Caco-2 (cell line): Measurements from ENCODE around the gene CD82. TPM values are rescaled to one million over a fixed set of nuclear protein-coding genes. Genes with fewer than 3 reads are reported as not detected.
"Not testable (repeated sequence)": the region's sequence is repeated elsewhere in the genome, so short reads cannot be mapped to it uniquely, and the experiment has no call there.

Experiments used
- BruUV-seq: library from RNA; stranded (reverse); fragments of 400-500 nt; replicated peaks from 2 replicates; lab custom pipeline; 2021; lab: Mats Ljungman, UMichigan
- CTCF ChIA-PET: fragments of 300-600 bp; sonication (Branson Sonifier 250); formaldehyde crosslinking; loops from one replicate; lab custom pipeline; 2022; ENCODE audit warnings: antibody characterized with exemption; lab: Charles Lee
- POLR2A ChIA-PET: fragments of 300-600 bp; sonication (Branson Sonifier 250); formaldehyde crosslinking; loops from one replicate; lab custom pipeline; 2022; ENCODE audit warnings: antibody characterized with exemption; lab: Charles Lee
- DNase-seq, 2 experiments: peaks; one replicate each; pipeline versions ENCODE4 v3.0.0 to v3.0.0-alpha.2; 2020 to 2022
- H3K27me3 ChIP-seq: replicated peaks from 2 replicates; pipeline ENCODE4 v1.6.0; 2011; ENCODE audit warnings: low read length; ENCODE audit not compliant: control insufficient read depth, insufficient read depth
- H3K36me3 ChIP-seq: 2 replicates; pipeline ENCODE4 v1.5.1; 2011; ENCODE audit warnings: low read length; ENCODE audit not compliant: control insufficient read depth, insufficient read depth
- H3K4me1 ChIP-seq: fragments of 250-450 bp; sonication (Bioruptor Pico); 2 replicates; pipeline ENCODE4 v1.5.1; 2020; ENCODE audit warnings: mild to moderate bottlenecking
- H3K4me3 ChIP-seq: 2 replicates; pipeline ENCODE4 v1.5.1; 2011; ENCODE audit warnings: low read depth, mild to moderate bottlenecking, control low read depth, low read length
- H3K9me3 ChIP-seq: fragments of 250-450 bp; sonication (Bioruptor Pico); 2 replicates; pipeline ENCODE4 v1.5.1; 2020; ENCODE audit warnings: mild to moderate bottlenecking, moderate library complexity
- H3K27ac Mint-ChIP-seq: one replicate; pipeline ENCODE4 v1.8.0; 2022; ENCODE audit warnings: mixed read lengths; ENCODE audit not compliant: unreplicated experiment
- H3K27me3 Mint-ChIP-seq: one replicate; pipeline ENCODE4 v1.8.0; 2022; ENCODE audit warnings: mixed read lengths; ENCODE audit not compliant: insufficient read depth, unreplicated experiment
- H3K36me3 Mint-ChIP-seq: one replicate; pipeline ENCODE4 v1.8.0; 2022; ENCODE audit warnings: mild to moderate bottlenecking, mixed read lengths; ENCODE audit not compliant: insufficient read depth, unreplicated experiment
- H3K4me1 Mint-ChIP-seq: one replicate; pipeline ENCODE4 v1.8.0; 2022; ENCODE audit warnings: low read depth, mixed read lengths; ENCODE audit not compliant: unreplicated experiment
- H3K4me3 Mint-ChIP-seq: one replicate; pipeline ENCODE4 v1.8.0; 2022; ENCODE audit warnings: mild to moderate bottlenecking, moderate library complexity, mixed read lengths; ENCODE audit not compliant: unreplicated experiment
- H3K9me3 Mint-ChIP-seq: one replicate; pipeline ENCODE4 v1.8.0; 2022; ENCODE audit warnings: mixed read lengths; ENCODE audit not compliant: unreplicated experiment
- intact Hi-C: fragments of 100-400 bp; cut with micrococcal nuclease; formaldehyde crosslinking; loops from one replicate; pipeline ENCODE4 v1.10.0; 2022; ENCODE audit not compliant: unreplicated experiment
- total RNA-seq: library from RNA; stranded (reverse); gene quantifications from 2 replicates; pipeline ENCODE4 v1.2.3, GENCODE V29; 2022
- TF ChIP-seq, protein P1 (sequence below), 2 experiments: fragments of 200-600 bp in 1 of 2; IDR thresholded peaks; 1 replicate in 1 of 2; 2 replicates in 1 of 2; pipeline versions ENCODE4 v1.5.1 to v1.8.0; 2011 to 2022; ENCODE audit warnings: antibody characterized with exemption in 1 of 2, control low read depth in 1 of 2, inconsistent platforms in 1 of 2, low read depth in 1 of 2, low read length in 1 of 2, mild to moderate bottlenecking in 1 of 2, moderate library complexity in 1 of 2; ENCODE audit not compliant: insufficient read depth in 1 of 2, severe bottlenecking in 1 of 2, unreplicated experiment in 1 of 2

Gene CD82
- total RNA-seq, 1 experiment from 2014 or later, result 4.3 TPM

- BruUV-seq, result no TSS peak
- intact Hi-C loops, result no loop called here
- DNase-seq, result no peak
- no peaks in the 10 kb centered on the region for H3K27me3 ChIP-seq
- no peaks in the 10 kb centered on the region for H3K27me3 Mint-ChIP-seq
- no peaks in the 10 kb centered on the region for H3K36me3 Mint-ChIP-seq
- H3K4me3 Mint-ChIP-seq, result no peak overlapping the region
- ChIA-PET CTCF (interaction anchor here (0.5 kb wide), 1 partner anchor 395 kb away, joined by 3 read pairs; no protein-coding TSS in a partner anchor), POLR2A (no interaction called here)
- H3K27ac Mint-ChIP-seq, result no peak overlapping the region
- TF ChIP-seq, protein P1, sequence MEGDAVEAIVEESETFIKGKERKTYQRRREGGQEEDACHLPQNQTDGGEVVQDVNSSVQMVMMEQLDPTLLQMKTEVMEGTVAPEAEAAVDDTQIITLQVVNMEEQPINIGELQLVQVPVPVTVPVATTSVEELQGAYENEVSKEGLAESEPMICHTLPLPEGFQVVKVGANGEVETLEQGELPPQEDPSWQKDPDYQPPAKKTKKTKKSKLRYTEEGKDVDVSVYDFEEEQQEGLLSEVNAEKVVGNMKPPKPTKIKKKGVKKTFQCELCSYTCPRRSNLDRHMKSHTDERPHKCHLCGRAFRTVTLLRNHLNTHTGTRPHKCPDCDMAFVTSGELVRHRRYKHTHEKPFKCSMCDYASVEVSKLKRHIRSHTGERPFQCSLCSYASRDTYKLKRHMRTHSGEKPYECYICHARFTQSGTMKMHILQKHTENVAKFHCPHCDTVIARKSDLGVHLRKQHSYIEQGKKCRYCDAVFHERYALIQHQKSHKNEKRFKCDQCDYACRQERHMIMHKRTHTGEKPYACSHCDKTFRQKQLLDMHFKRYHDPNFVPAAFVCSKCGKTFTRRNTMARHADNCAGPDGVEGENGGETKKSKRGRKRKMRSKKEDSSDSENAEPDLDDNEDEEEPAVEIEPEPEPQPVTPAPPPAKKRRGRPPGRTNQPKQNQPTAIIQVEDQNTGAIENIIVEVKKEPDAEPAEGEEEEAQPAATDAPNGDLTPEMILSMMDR (IDR thresholded peaks at IDR 0.05; ENCODE audit: insufficient read depth in 1 of 2, low read depth in 1 of 2, low read length in 1 of 2, severe bottlenecking in 1 of 2, unreplicated experiment in 1 of 2), result no peak
- no peaks in the 10 kb centered on the region for H3K9me3 ChIP-seq
- no peaks in the 10 kb centered on the region for H3K4me1 ChIP-seq
- no peak overlapping the region for H3K4me3 ChIP-seq
- no peaks in the 10 kb centered on the region for H3K36me3 ChIP-seq
- H3K4me1 Mint-ChIP-seq, result no peaks in the 10 kb centered on the region
- H3K9me3 Mint-ChIP-seq, result no peaks in the 10 kb centered on the region
These were observed 23.1 kb upstream of the CD82 start for GRCh38 chr11:44542372-44542771.

DNA sequence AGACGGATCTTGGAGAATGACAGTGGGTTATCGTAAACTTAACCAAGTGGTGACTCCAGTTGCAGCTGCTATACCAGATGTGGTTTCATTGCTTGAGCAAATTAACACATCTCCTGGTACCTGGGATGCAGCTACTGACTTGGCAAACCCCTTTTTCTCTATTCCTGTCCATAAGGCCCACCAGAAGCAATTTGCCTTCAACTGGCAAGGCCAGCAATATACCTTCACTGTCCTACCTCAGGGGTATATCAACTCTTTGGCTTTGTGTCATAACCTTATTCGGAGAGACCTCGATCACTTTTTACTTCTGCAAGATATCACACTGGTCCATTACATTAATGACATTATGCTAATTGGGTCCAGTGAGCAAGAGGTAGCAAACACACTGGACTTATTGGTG lies 18.5 kb upstream of the CD82 start:
- H3K4me1 Mint-ChIP-seq, H3K9me3 Mint-ChIP-seq, H3K27ac Mint-ChIP-seq, H3K36me3 ChIP-seq, H3K4me3 Mint-ChIP-seq, POLR2A ChIA-PET, H3K4me1 ChIP-seq, CTCF ChIA-PET, H3K27me3 Mint-ChIP-seq, H3K4me3 ChIP-seq, H3K27me3 ChIP-seq, H3K9me3 ChIP-seq, H3K36me3 Mint-ChIP-seq, DNase-seq, BruUV-seq, intact Hi-C loops: not testable (repeated sequence)

GRCh38 chr11:44547534-44547933 lies 17.9 kb upstream of the CD82 start:
- H3K27me3 Mint-ChIP-seq, BruUV-seq, H3K36me3 ChIP-seq, H3K9me3 Mint-ChIP-seq, H3K27me3 ChIP-seq, H3K36me3 Mint-ChIP-seq, H3K27ac Mint-ChIP-seq, H3K4me1 ChIP-seq, H3K4me3 ChIP-seq, H3K4me1 Mint-ChIP-seq, DNase-seq, CTCF ChIA-PET, H3K9me3 ChIP-seq, intact Hi-C loops, H3K4me3 Mint-ChIP-seq, POLR2A ChIA-PET: not testable (repeated sequence)

GRCh38 chr11:44548032-44548695 lies 17.3 kb upstream of the CD82 start:
- DNase-seq, result no peak
- H3K27me3 ChIP-seq, result no peaks in the 10 kb centered on the region
- no peaks in the 10 kb centered on the region for H3K4me1 ChIP-seq
- Mint-ChIP-seq H3K36me3 (no peaks in the 10 kb centered on the region), H3K27ac (no peak overlapping the region), H3K9me3 (no peaks in the 10 kb centered on the region), H3K4me1 (no peaks in the 10 kb centered on the region), H3K4me3 (no peak overlapping the region), H3K27me3 (no peaks in the 10 kb centered on the region)
- BruUV-seq, result no TSS peak
- POLR2A ChIA-PET, result no interaction called here
- CTCF ChIA-PET, result no interaction called here
- H3K9me3 ChIP-seq, result 0 out of 2 replicates have a peak, but pooled peaks cover 7% of the 10 kb centered on the region
- H3K36me3 ChIP-seq, result no peaks in the 10 kb centered on the region
- intact Hi-C loops, result no loop called here
- TF ChIP-seq, protein P1 (IDR thresholded peaks at IDR 0.05; ENCODE audit: insufficient read depth in 1 of 2, low read depth in 1 of 2, low read length in 1 of 2, severe bottlenecking in 1 of 2, unreplicated experiment in 1 of 2), result no peak
- no peak overlapping the region for H3K4me3 ChIP-seq

GRCh38 chr11:44548961-44549749 lies 16.3 kb upstream of the CD82 start:
- BruUV-seq, H3K9me3 ChIP-seq, POLR2A ChIA-PET, H3K4me3 Mint-ChIP-seq, H3K4me1 ChIP-seq, H3K4me1 Mint-ChIP-seq, intact Hi-C loops, H3K36me3 Mint-ChIP-seq, H3K27ac Mint-ChIP-seq, H3K36me3 ChIP-seq, H3K27me3 ChIP-seq, H3K9me3 Mint-ChIP-seq, CTCF ChIA-PET, H3K4me3 ChIP-seq, H3K27me3 Mint-ChIP-seq, DNase-seq: not testable (repeated sequence)
